GM12892 (cell line): ENCODE results near the gene TCFL5.

Experiments used
- DNase-seq: peaks from one replicate; pipeline ENCODE4 v3.0.0; 2011; ENCODE audit not compliant: insufficient read length
- FAIRE-seq: peaks from 2 replicates; lab custom pipeline; 2011; peaks lifted over from hg19 to GRCh38; lab: Jason Lieb, UNC
- POLR2A ChIP-seq: IDR thresholded peaks from 2 replicates; pipeline ENCODE4 v1.6.1; 2011; ENCODE audit warnings: low read depth, low read length, control low read depth
- POLR2AphosphoS5 ChIP-seq: IDR thresholded peaks from 2 replicates; pipeline ENCODE4 v1.6.1; 2011; ENCODE audit warnings: low read depth, low read length, control low read depth
- TAF1 ChIP-seq: IDR thresholded peaks from 2 replicates; pipeline ENCODE4 v1.6.1; 2011; ENCODE audit warnings: low read depth, mild to moderate bottlenecking, control low read depth, low read length, borderline replicate concordance

TCFL5 gene

DNA sequence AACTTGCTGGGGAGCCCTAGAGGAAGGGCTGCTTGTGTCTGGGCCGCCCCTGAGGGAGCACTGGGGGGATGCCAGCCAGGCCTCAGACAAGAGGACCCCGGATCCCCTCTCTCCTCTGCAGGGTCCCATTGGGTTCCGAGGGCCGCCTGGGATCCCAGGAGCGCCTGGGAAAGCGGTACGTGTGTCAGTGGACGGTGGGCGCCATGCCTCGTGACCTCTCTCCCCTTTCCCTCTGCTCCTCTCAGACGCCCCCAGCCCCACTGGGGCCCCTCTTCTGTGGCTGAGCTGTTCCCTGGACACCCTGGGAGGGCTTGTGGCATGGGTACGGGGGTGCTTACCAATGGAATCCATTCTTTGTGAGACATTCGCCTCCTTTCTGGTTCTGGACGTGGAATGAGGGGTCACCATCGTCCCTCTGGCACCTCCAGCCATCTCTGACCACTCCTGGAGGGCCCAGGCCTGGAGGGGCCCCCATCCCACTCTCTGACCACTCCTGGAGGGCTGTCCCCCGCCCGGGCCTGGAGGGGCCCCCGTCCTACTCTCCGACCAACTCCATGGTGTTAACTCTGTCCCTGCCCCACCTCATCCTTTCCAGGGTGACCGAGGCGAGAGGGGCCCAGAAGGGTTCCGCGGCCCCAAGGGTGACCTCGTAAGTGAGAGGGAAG, 34.8 kb downstream of the TCFL5 start:
- TF ChIP-seq POLR2A (no peak), POLR2AphosphoS5 (no peak), TAF1 (no peak)
- DNase-seq: no peak
- no peak for FAIRE-seq

DNA sequence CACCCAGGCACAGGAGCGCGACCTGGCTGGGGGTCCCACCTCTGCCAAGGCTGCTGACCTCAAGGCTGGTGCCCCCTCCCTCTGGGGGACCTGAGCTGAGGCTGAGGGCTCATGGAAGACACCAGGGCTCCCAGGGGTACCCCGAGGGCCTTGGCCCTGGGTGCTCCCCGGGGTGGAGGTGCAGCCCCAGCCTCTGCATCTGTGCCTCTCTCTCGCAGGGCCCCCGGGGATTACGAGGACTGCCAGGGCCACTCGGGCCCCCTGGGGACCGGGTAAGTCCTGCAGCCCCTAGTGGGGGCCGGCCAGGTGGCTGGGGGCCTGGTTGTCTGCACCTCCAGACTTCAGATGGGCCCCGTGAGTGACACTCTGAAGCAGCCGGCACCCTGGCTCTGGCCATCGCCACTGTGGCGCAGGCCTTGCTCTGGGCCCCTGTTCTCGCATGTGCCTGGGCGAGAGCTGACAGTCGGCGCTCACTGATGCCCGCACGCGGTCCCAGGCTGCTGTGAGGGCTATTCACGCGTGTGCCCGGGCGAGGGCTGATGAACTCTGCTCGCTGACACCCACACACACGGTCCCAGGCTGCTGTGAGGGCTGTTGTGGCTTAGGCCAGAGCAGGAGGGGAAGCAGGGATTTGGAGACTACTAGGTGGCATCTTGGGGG, 35.5 kb downstream of the TCFL5 start:
- TF ChIP-seq TAF1: no peak
- no peak for TF ChIP-seq POLR2AphosphoS5
- TF ChIP-seq POLR2A: no peak
- DNase-seq: no peak
- no peak for FAIRE-seq

DNA sequence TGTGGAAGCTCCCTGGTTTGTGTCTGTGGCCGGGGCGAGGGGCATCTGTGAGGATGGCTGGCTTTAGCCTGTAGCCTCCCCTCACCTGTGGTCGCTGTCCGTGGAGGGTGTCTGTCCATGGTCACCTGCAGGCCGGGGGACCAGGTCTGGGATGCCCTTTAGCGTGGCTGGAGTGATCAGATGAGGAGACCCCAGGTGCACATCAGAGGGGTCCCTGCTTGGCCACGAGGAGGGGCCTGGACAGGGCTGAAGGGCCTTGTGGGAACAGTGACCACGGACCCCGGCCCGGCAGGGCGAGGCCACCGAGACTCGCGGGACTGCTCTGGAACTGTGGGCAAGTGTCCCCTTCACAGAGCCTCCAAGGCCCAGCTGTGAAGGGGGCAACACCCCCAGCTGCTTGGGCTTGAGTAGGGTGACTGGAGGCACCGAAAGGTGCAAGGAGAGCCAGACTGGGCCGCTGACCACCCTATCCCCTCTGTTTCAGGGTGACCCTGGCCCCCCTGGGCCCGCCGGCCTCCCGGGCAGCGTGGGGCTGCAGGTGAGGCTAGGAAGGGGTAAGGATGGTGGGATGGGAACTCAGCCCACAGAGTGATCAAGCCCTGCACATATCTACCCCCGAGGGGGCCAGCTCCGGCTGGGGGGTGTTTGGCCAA, 36.2 kb downstream of the TCFL5 start:
- TF ChIP-seq TAF1 (no peak), POLR2AphosphoS5 (no peak), POLR2A (no peak)
- no peak for FAIRE-seq
- no peak for DNase-seq

DNA sequence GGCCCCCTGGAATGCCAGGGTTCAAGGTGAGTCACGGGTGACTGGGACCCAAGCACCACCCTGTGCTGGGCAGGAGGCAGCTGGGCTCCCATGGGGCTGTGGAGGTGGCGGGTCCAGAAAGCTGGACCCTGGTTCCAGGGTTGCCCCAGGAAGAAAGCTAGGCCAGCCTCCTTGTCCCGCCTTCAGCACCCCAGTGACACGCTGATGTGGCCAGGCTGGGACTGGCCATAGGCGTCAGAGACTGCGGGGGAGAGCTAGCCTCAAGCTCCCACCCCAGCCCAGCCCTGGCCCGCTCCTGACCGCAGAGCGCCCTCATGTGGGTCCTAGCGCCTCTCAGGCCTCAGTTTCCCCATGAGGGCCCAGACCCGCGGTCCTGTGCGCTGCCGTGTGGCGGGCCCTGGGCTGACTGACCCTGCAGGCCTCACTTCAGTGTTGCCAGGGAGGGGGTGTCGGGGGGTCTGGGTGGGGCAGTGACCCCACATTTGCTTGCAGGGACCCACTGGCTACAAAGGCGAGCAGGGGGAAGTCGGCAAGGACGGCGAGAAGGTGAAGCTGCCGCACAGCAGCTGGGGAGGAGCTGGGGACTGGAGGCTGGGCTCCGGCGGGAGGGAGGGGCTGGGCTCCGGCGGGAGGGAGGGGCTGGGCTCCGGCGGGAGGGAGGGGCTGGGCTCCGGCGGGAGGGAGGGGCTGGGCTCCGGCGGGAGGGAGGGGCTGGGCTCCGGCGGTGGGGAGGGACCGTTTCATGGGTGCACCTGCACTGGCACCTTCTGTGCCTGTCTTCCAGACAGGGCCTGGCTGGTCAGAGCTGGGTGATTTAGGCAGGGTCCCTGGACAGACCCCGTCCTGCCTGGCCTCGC, 36.9 kb downstream of the TCFL5 start:
- TF ChIP-seq TAF1: no peak
- no peak for FAIRE-seq
- DNase-seq: no peak

DNA sequence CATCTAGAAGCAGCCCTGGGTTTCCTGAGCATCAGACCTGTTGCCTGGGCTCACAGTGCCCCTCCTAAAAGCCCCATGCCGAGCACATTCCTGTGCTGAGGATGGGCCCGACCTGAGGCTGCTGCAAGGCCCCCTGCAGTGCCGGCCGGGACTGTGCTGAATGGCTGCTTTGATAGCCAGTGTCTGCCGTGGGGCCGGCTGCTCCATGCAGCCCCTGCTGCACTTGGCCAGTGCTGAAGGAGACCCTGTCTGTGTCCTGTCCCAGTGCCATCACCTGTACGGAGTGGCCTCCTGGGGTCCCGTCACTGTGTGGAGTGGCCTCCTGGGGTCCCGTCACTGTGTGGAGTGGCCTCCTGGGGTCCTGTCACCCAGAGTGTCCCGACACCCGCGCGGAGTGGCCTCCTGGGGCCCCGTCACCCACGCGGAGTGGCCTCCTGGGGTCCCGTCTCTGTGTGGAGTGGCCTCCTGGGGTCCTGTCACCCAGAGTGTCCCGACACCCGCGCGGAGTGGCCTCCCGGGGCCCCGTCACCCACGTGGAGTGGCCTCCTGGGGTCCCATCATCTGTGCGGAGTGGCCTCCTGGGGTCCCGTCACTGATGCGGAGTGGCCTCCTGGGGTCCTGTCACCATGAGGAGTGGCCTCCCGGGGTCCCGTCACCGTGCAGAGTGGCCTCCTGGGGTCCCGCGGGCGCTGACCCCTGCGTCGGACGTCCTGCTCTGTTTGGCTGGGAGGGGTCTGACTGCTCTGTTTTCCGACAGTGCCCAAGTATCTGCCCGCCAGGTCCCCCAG, 37.7 kb downstream of the TCFL5 start:
- no peak for TF ChIP-seq TAF1
- TF ChIP-seq POLR2AphosphoS5: no peak
- no peak for TF ChIP-seq POLR2A
- no peak for FAIRE-seq
- no peak for DNase-seq

DNA sequence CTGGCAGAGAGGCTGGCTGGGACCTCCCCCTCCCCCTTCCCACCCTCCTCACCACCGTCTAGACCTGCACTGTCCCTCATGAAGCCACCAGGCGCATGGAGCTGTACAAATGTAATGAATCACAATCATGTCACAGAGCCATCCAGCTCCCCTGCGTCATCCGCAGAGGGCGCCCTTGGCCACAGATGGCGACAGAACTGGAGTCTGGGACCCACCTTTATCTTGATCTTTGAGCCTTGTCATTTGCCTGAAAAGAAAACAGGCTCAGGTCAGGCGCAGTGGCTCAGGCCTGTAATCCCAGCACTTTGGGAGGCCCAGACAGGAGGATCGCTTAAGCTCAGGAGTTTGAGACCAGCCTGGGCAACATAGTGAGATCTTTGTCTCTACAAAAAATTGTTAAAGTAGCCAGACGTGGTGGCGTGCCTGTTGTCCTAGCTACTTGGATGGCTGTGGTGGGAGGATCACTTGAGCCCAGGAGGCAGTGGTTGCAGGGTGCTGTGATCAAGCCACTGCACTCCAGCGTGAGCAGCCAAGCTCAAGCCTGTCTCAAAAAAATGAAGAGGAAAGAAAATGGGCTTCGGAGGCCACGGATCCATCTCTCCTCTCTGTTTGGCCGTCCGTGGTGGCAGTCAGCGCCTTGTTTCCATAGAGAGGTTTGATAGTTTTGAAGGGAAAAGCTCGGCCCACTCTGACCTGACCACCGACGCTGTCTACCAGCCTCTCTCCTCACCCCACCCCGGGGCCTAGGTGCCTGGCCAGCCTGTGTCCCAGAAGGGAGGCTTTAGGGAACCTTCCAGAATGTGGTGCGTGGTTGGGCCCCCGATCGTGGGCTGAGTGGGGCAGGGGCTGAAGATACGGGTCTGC, 38.6 kb downstream of the TCFL5 start:
- no peak for TF ChIP-seq TAF1
- no peak for TF ChIP-seq POLR2AphosphoS5
- TF ChIP-seq POLR2A: no peak
- DNase-seq (peak; percentile 86), FAIRE-seq (peak; percentile 80)

DNA sequence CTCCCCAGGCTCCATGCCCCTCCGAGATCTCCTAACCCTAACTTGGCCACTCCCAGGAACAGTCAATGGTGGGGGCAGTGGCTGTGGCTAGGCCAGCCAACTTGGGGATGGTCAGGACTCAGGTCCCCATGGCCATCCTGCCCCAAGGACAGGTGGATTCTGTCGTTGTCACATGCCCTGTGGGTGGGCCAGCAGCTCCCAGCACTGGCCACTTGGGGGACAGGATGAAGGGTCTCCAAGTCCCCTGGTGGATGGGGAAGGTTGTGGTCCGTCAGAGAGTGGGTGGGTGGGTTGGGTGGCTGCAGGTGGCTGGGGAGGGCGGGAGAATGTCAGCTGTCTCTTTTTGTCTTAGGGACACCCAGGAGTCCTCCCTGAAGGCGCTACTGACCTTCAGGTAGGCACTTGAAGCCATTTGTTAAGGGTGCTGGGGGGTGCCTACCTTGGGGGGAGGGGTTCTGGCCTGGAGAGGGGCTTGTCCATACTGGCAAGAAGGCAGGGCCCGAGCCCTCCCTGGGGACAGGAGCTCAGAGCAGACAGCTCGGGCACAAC, 39.3 kb downstream of the TCFL5 start:
- TF ChIP-seq POLR2A: no peak
- no peak for TF ChIP-seq POLR2AphosphoS5
- no peak for TF ChIP-seq TAF1
- no peak for FAIRE-seq
- DNase-seq: no peak

DNA sequence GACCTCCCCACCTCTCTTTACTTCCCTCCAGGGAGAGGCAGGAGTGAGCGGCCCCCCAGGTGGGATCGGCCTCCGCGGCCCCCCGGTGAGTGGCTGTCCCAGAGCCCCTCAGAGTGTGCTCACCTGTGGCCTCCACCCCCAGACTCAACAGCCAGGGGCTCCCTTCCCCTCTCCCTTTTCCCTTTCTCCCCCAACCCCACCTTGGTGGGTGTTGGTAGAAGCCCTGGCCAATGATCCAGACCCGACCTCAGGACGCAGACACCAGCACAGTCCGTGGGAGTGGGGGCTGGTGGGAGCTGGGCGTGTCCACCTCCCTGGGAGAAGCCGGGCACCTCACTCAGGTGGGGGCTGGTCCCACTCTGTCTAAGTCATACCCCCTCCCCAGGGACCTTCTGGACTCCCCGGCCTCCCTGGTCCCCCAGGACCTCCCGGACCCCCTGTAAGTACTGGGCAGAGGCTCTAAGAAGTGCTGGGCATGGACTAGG, 39.9 kb downstream of the TCFL5 start:
- TF ChIP-seq TAF1 (no peak), POLR2A (no peak), POLR2AphosphoS5 (no peak)
- no peak for DNase-seq
- FAIRE-seq: no peak

DNA sequence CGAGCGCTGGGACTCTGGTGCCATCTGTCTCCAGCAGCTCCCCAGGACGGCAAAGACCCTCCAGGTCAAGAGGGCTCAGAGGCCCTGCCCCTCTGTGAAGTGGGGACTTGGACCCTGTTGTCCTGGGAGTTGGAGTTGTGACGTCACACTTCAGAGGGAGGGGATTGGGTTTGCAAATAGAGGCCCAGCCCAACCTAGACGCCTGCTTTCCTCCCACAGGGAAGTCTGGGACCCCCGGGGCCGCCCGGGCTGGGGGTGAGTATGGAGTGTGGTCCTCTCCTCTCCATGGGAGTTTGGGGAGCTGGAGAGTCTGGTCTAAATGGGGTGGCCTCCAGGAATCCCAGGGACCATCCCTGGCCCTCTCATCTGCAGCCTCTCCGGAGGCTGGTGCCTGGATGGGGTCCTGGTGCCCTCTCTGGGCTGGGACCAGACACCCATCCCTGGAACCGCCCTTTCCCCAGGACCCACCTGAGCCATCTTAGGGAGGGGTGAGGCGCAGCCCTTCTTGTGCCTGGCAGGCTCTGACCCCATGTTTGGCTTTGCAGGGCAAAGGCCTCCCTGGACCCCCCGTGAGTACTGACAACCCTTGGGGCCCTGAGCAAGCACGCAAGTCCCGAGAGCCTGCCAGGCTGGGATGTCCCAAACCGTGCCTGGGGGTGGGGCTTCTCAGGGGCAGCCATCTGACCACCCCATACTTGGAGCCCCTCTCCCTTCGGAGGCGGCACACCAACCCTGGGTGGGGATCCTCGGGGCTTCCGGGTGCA, 40.5 kb downstream of the TCFL5 start:
- DNase-seq (no peak), FAIRE-seq (no peak)
- TF ChIP-seq POLR2A (no peak), TAF1 (no peak), POLR2AphosphoS5 (no peak)
